NCI-H1417 treated with DMSO at 0.1 percent for 48 hours (cell line): ENCODE measurements around the gene ACSL5.
"Not testable (repeated sequence)": the region's sequence is repeated elsewhere in the genome, so short reads cannot be mapped to it uniquely, and the experiment has no call there.

Experiments
- DNase-seq: peaks from one replicate; lab custom pipeline; 2025; lab: John Stamatoyannopoulos, UW

ACSL5 gene

GRCh38 chr10:112464074-112464473, 90.2 kb downstream of the ACSL5 start:
- not testable (repeated sequence) for DNase-seq

GRCh38 chr10:112465299-112465883, 91.5 kb downstream of the ACSL5 start:
- DNase-seq, result no peak

GRCh38 chr10:112466802-112467201, 92.9 kb downstream of the ACSL5 start:
- no peak for DNase-seq

- no peak for DNase-seq
Measured at GRCh38 chr10:112467541-112468075, 93.7 kb downstream of the ACSL5 start.

GRCh38 chr10:112471878-112472487, 98.1 kb downstream of the ACSL5 start:
- no peak for DNase-seq

- no peak for DNase-seq
Measured at GRCh38 chr10:112475575-112476218, 101.8 kb downstream of the ACSL5 start.
